Endodermal cell (in vitro differentiated cells): ENCODE data around the gene CSGALNACT2. TPM values are rescaled to one million over a fixed set of nuclear protein-coding genes. Genes with fewer than 3 reads are reported as not detected.
"Not testable (repeated sequence)": the region's sequence is repeated elsewhere in the genome, so short reads cannot be mapped to it uniquely, and the experiment has no call there.

ENCODE experiments used
- DNase-seq: peaks from one replicate; pipeline ENCODE4 v3.0.0-alpha.2; 2017
- H3K27ac ChIP-seq: 2 replicates; pipeline ENCODE4 v1.5.1; 2013; ENCODE audit warnings: mild to moderate bottlenecking, low read depth, low read length, moderate library complexity
- H3K27me3 ChIP-seq: 2 replicates; pipeline ENCODE4 v1.6.1; 2013; ENCODE audit warnings: mild to moderate bottlenecking, low read length, moderate library complexity; ENCODE audit not compliant: insufficient read depth, control insufficient read depth, poor library complexity, severe bottlenecking
- H3K36me3 ChIP-seq: 2 replicates; pipeline ENCODE4 v1.7.0; 2013; ENCODE audit warnings: mild to moderate bottlenecking, low read length, moderate library complexity; ENCODE audit not compliant: control insufficient read depth, insufficient read depth
- H3K4me1 ChIP-seq: one replicate; pipeline ENCODE4 v1.7.0; 2013; ENCODE audit warnings: low read length; ENCODE audit not compliant: control insufficient read depth, insufficient read depth
- H3K4me3 ChIP-seq: 2 replicates; pipeline ENCODE4 v1.5.1; 2013; ENCODE audit warnings: mild to moderate bottlenecking, low read length, moderate library complexity
- H3K9ac ChIP-seq: 2 replicates; pipeline ENCODE4 v1.6.1; 2013; ENCODE audit warnings: mild to moderate bottlenecking, low read length, moderate library complexity; ENCODE audit not compliant: poor library complexity, severe bottlenecking; ENCODE audit errors: extremely low read depth
- H3K9me3 ChIP-seq: 2 replicates; pipeline ENCODE4 v1.6.1; 2013; ENCODE audit warnings: mild to moderate bottlenecking, low read length, moderate library complexity; ENCODE audit not compliant: control insufficient read depth
- H3K27ac Mint-ChIP-seq: 2 replicates; pipeline ENCODE4 v1.8.0; 2020; ENCODE audit warnings: mixed read lengths
- H3K27me3 Mint-ChIP-seq: 2 replicates; pipeline ENCODE4 v1.8.0; 2021; ENCODE audit warnings: mild to moderate bottlenecking, mixed read lengths; ENCODE audit not compliant: insufficient read depth
- H3K36me3 Mint-ChIP-seq: 2 replicates; pipeline ENCODE4 v1.8.0; 2020; ENCODE audit warnings: low read depth, mixed read lengths
- H3K4me1 Mint-ChIP-seq: 2 replicates; pipeline ENCODE4 v1.8.0; 2020; ENCODE audit warnings: mixed read lengths
- H3K4me3 Mint-ChIP-seq: 2 replicates; pipeline ENCODE4 v1.8.0; 2020; ENCODE audit warnings: mild to moderate bottlenecking, moderate library complexity, mixed read lengths
- H3K9me3 Mint-ChIP-seq: 2 replicates; pipeline ENCODE4 v1.8.0; 2020; ENCODE audit warnings: mild to moderate bottlenecking, mixed read lengths
- CTCF ChIP-seq: fragments of 200-600 bp; sonication (generic); conservative IDR thresholded peaks from 2 replicates; pipeline ENCODE4 v1.5.0; 2021; ENCODE audit warnings: antibody characterized with exemption, mild to moderate bottlenecking
- WGBS, 2 experiments: methylation state at CpG; one replicate each; pipeline versions ENCODE4 v1.1.5 to v1.1.7; 2013; ENCODE audit warnings: missing lambda C conversion rate in 2 of 2, mixed read lengths in 1 of 2; ENCODE audit not compliant: insufficient coverage in 1 of 2, insufficient read length in 1 of 2; 5-methylcytosine and 5-hydroxymethylcytosine counted together
- total RNA-seq, 2 donors: library from RNA; stranded (reverse); fragmentation: NEBNext Ultra II Directional in 1 of 2; extraction: Animal tissue kit (Norgen Biotek cat#: 25700) in 1 of 2; gene quantifications; 2 replicates in 1 of 2; 3 replicates in 1 of 2; pipeline ENCODE4 v1.2.1, GENCODE V29; 2021

CSGALNACT2 gene
- total RNA-seq, 2 donors from 2014 or later, result 7.3 to 8.6 TPM

GRCh38 chr10:43177595-43177994 is 39.4 kb downstream of the CSGALNACT2 start:
- no peak for DNase-seq
- peaks cover 51% of the 10 kb centered on the region for H3K36me3 Mint-ChIP-seq

GRCh38 chr10:43181146-43181545 is 42.9 kb downstream of the CSGALNACT2 start:
- Mint-ChIP-seq H3K27me3 (no peaks in the 10 kb centered on the region), H3K4me1 (peaks cover 4% of the 10 kb centered on the region), H3K4me3 (no peak overlapping the region), H3K27ac (no peak overlapping the region), H3K36me3 (peaks cover 59% of the 10 kb centered on the region), H3K9me3 (peaks cover 7% of the 10 kb centered on the region)
- Histone ChIP-seq H3K27ac (no peak overlapping the region), H3K36me3 (peaks cover 42% of the 10 kb centered on the region), H3K27me3 (no peaks in the 10 kb centered on the region), H3K4me3 (no peak overlapping the region), H3K9me3 (peaks cover 8% of the 10 kb centered on the region), H3K4me1 (no peaks in the 10 kb centered on the region), H3K9ac (no peak overlapping the region)
- DNase-seq, result no peak
- 91% methylated on average over 1 of the region's 1 CpG; no CpG with 5 or more reads in 1 of the 2 experiments for WGBS, 2 experiments
- TF ChIP-seq CTCF, result no peak

More at GRCh38 chr10:43177595-43177994, 39.4 kb downstream of the CSGALNACT2 start:
- no peak for TF ChIP-seq CTCF
- Mint-ChIP-seq H3K4me1 (peaks cover 4% of the 10 kb centered on the region), H3K27ac (no peak overlapping the region), H3K4me3 (no peak overlapping the region), H3K9me3 (peaks cover 7% of the 10 kb centered on the region), H3K27me3 (no peaks in the 10 kb centered on the region)
- WGBS, 2 experiments, result 82% methylated on average over 1 of the region's 1 CpG; no CpG with 5 or more reads in 1 of the 2 experiments
- Histone ChIP-seq H3K36me3 (peaks cover 38% of the 10 kb centered on the region), H3K4me1 (no peaks in the 10 kb centered on the region), H3K4me3 (no peak overlapping the region), H3K9ac (no peak overlapping the region), H3K9me3 (peaks cover 8% of the 10 kb centered on the region), H3K27ac (no peak overlapping the region), H3K27me3 (no peaks in the 10 kb centered on the region)

GRCh38 chr10:43183764-43184163 is 45.5 kb downstream of the CSGALNACT2 start:
- not testable (repeated sequence) for H3K27ac ChIP-seq, H3K27ac Mint-ChIP-seq, H3K27me3 ChIP-seq, H3K27me3 Mint-ChIP-seq, H3K9ac ChIP-seq, H3K9me3 Mint-ChIP-seq, DNase-seq, H3K4me1 ChIP-seq, H3K4me3 Mint-ChIP-seq, H3K4me1 Mint-ChIP-seq, H3K9me3 ChIP-seq, H3K4me3 ChIP-seq
- peaks cover 30% of the 10 kb centered on the region for H3K36me3 ChIP-seq
- whole genome bisulfite sequencing, 2 experiments, result 96% methylated on average over 3 of the region's 3 CpGs; no CpG with 5 or more reads in 1 of the 2 experiments
- H3K36me3 Mint-ChIP-seq, result peaks cover 43% of the 10 kb centered on the region

GRCh38 chr10:43186150-43186549 is 47.9 kb downstream of the CSGALNACT2 start:
- no peak for DNase-seq
- H3K9me3 Mint-ChIP-seq, result peaks cover 7% of the 10 kb centered on the region

More at GRCh38 chr10:43186150-43186549, 47.9 kb downstream of the CSGALNACT2 start:
- Histone ChIP-seq H3K4me1 (no peaks in the 10 kb centered on the region), H3K9ac (no peak overlapping the region), H3K27ac (no peak overlapping the region), H3K9me3 (no peaks in the 10 kb centered on the region), H3K27me3 (no peaks in the 10 kb centered on the region), H3K36me3 (peaks cover 25% of the 10 kb centered on the region), H3K4me3 (no peak overlapping the region)
- Mint-ChIP-seq H3K36me3 (peaks cover 33% of the 10 kb centered on the region), H3K4me1 (no peaks in the 10 kb centered on the region), H3K27me3 (no peaks in the 10 kb centered on the region), H3K4me3 (no peak overlapping the region), H3K27ac (no peak overlapping the region)
- WGBS, 2 experiments, result 93 to 100% methylated on average over 3 to 4 of the region's 4 CpGs
- TF ChIP-seq CTCF, result no peak
